Measurements from ENCODE around the gene UBA52. TPM values are rescaled to one million over a fixed set of nuclear protein-coding genes. Genes with fewer than 3 reads are reported as not detected.

The UBA52 gene
- total RNA-seq, 1 experiment from 2014 or later: 1,265 TPM

GRCh38 chr19:18609717-18610051 lies 38.0 kb downstream of the UBA52 start:
- Histone ChIP-seq H4K91ac (ENCODE audit: insufficient read length, low read depth, low read length) (no peak overlapping the region), H4K20me1 (ENCODE audit: control insufficient read depth, insufficient read depth, insufficient read length) (no peaks in the 10 kb centered on the region), H2BK20ac (ENCODE audit: low read depth, low read length, poor library complexity, severe bottlenecking) (no peak overlapping the region), H3K14ac (ENCODE audit: insufficient read depth, low read length) (no peak overlapping the region; the same call in 1 of the 2 replicates), H2AFZ (ENCODE audit: low read length) (no peak overlapping the region), H4K5ac (ENCODE audit: insufficient read length, low read depth, low read length) (no peak overlapping the region), H2BK120ac (ENCODE audit: low read depth, low read length, poor library complexity, severe bottlenecking) (no peak overlapping the region), H3K4me1 (ENCODE audit: insufficient read depth, low read length) (peaks cover 17% of the 10 kb centered on the region), H3K9me3 (ENCODE audit: control insufficient read depth, low read depth, low read length) (no peaks in the 10 kb centered on the region), H2BK5ac (ENCODE audit: insufficient read length, low read length) (no peak overlapping the region), H3K18ac (ENCODE audit: insufficient read length, low read depth, low read length) (no peak overlapping the region), H3K79me1 (ENCODE audit: insufficient read depth, low read depth, low read length, poor library complexity, severe bottlenecking) (no peaks in the 10 kb centered on the region), H3K56ac (ENCODE audit: insufficient read length, low read depth, low read length) (no peak overlapping the region), H2BK15ac (ENCODE audit: low read depth, low read length) (no peak overlapping the region), H3T11ph (ENCODE audit: low read length) (no peak overlapping the region), H3K27ac (ENCODE audit: insufficient read length, low read depth, low read length) (no peak overlapping the region), H3K4ac (ENCODE audit: low read depth, low read length) (no peak overlapping the region), H3K4me2 (ENCODE audit: insufficient read depth, insufficient read length, low read length) (no peak overlapping the region), H3K27me3 (ENCODE audit: insufficient read depth, low read length) (peaks cover 81% of the 10 kb centered on the region), H3K23ac (ENCODE audit: insufficient read length, low read depth, low read length) (no peak overlapping the region), H2AK5ac (ENCODE audit: insufficient read length, low read length) (no peak overlapping the region), H3K79me2 (ENCODE audit: insufficient read depth, low read length) (no peaks in the 10 kb centered on the region), H2BK12ac (ENCODE audit: insufficient read length, low read depth, low read length) (no peak overlapping the region), H4K8ac (replicated peaks; ENCODE audit: insufficient read length, low read depth, low read length) (no peak overlapping the region), H3K9ac (ENCODE audit: extremely low read depth, insufficient read length, low read length) (no peak overlapping the region), H3K23me2 (ENCODE audit: insufficient read length, low read depth, low read length, poor library complexity, severe bottlenecking) (peaks cover 27% of the 10 kb centered on the region)
- TF ChIP-seq, protein P1, sequence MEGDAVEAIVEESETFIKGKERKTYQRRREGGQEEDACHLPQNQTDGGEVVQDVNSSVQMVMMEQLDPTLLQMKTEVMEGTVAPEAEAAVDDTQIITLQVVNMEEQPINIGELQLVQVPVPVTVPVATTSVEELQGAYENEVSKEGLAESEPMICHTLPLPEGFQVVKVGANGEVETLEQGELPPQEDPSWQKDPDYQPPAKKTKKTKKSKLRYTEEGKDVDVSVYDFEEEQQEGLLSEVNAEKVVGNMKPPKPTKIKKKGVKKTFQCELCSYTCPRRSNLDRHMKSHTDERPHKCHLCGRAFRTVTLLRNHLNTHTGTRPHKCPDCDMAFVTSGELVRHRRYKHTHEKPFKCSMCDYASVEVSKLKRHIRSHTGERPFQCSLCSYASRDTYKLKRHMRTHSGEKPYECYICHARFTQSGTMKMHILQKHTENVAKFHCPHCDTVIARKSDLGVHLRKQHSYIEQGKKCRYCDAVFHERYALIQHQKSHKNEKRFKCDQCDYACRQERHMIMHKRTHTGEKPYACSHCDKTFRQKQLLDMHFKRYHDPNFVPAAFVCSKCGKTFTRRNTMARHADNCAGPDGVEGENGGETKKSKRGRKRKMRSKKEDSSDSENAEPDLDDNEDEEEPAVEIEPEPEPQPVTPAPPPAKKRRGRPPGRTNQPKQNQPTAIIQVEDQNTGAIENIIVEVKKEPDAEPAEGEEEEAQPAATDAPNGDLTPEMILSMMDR (conservative IDR thresholded peaks at IDR 0.05): no peak
- H3K4me1 Mint-ChIP-seq: peaks cover 45 to 64% of the 10 kb centered on the region in 2 experiments
- no peak overlapping the region for H3K27ac Mint-ChIP-seq
- H3K27me3 Mint-ChIP-seq (ENCODE audit: low read depth): peaks cover 86% of the 10 kb centered on the region
- no peak for DNase-seq
- H3K9me3 Mint-ChIP-seq: peaks cover 0 to 2% of the 10 kb centered on the region in 2 experiments; a peak in 2 of 5 replicates
- peak overlapping the region in 1 of 2 experiments; percentile 19; a peak in 2 of 5 replicates for H3K4me3 Mint-ChIP-seq
- no CpG with 5 or more reads among the region's 2 CpGs for WGBS (ENCODE audit: extremely low coverage, insufficient read length, low lambda C conversion rate)
- peaks cover 0 to 2% (median 0%) of the 10 kb centered on the region in 3 experiments; a peak in 3 of 7 replicates for H3K36me3 Mint-ChIP-seq (ENCODE audit: insufficient read depth in 1 of 3, low read depth in 3 of 3)

Data from H9 (cell line).